SK-N-SH (cell line): Measurements from ENCODE around the gene MAP3K13.

Source experiments
- CHD2 ChIP-seq: fragments of 150-350 bp; IDR thresholded peaks from 2 replicates; pipeline ENCODE4 v1.6.1; 2018; ENCODE audit warnings: low read length; ENCODE audit not compliant: partially characterized antibody
- EP300 ChIP-seq, 2 experiments: IDR thresholded peaks; 2 replicates each; pipeline versions ENCODE4 v1.4.0 to v1.6.1; 2012; ENCODE audit warnings: borderline replicate concordance in 1 of 2, low read depth in 1 of 2, low read length in 1 of 2
- FOXM1 ChIP-seq: IDR thresholded peaks from 2 replicates; pipeline ENCODE4 v1.4.0; 2012; ENCODE audit warnings: low read depth, mild to moderate bottlenecking
- POLR2AphosphoS5 ChIP-seq: IDR thresholded peaks from 2 replicates; pipeline ENCODE4 v1.6.1; 2012; ENCODE audit warnings: low read depth, low read length
- TF ChIP-seq, protein P1 (sequence below): fragments of 200-600 bp; sonication (generic); IDR thresholded peaks from 2 replicates; pipeline ENCODE4 v1.6.1; 2017; ENCODE audit warnings: antibody characterized with exemption, mild to moderate bottlenecking, moderate library complexity
- TF ChIP-seq, protein P2 (sequence below): IDR thresholded peaks from 2 replicates; pipeline ENCODE4 v1.6.1; 2012; ENCODE audit warnings: mild to moderate bottlenecking, low read depth, low read length, moderate library complexity

DNA sequence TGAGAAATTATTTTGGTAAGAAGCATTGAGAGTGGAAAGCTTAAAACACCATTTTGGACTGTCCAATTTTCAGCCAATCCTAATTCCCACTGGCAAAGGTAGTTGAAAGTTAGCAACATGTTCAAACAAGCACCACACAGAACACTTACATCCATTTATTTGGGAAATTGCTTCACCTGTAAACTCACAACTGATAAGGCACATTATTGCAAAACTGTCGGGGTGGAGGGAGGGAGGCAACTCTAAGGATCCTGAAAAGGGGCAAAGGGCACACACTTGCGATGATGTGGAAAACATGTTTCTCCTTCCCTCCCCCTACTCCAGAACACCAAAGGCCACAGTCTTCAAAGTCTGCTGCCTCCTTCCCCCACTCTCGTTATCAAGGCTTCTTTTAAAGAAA, 126.5 kb downstream of the MAP3K13 start:
- TF ChIP-seq EP300 (IDR thresholded peaks at IDR 0.05; ENCODE audit: borderline replicate concordance in 1 of 2, low read depth in 1 of 2, low read length in 1 of 2) (no peak), POLR2AphosphoS5 (no peak), CHD2 (no peak), FOXM1 (no peak)
- TF ChIP-seq, protein P1, sequence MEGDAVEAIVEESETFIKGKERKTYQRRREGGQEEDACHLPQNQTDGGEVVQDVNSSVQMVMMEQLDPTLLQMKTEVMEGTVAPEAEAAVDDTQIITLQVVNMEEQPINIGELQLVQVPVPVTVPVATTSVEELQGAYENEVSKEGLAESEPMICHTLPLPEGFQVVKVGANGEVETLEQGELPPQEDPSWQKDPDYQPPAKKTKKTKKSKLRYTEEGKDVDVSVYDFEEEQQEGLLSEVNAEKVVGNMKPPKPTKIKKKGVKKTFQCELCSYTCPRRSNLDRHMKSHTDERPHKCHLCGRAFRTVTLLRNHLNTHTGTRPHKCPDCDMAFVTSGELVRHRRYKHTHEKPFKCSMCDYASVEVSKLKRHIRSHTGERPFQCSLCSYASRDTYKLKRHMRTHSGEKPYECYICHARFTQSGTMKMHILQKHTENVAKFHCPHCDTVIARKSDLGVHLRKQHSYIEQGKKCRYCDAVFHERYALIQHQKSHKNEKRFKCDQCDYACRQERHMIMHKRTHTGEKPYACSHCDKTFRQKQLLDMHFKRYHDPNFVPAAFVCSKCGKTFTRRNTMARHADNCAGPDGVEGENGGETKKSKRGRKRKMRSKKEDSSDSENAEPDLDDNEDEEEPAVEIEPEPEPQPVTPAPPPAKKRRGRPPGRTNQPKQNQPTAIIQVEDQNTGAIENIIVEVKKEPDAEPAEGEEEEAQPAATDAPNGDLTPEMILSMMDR: no peak
- TF ChIP-seq, protein P2, sequence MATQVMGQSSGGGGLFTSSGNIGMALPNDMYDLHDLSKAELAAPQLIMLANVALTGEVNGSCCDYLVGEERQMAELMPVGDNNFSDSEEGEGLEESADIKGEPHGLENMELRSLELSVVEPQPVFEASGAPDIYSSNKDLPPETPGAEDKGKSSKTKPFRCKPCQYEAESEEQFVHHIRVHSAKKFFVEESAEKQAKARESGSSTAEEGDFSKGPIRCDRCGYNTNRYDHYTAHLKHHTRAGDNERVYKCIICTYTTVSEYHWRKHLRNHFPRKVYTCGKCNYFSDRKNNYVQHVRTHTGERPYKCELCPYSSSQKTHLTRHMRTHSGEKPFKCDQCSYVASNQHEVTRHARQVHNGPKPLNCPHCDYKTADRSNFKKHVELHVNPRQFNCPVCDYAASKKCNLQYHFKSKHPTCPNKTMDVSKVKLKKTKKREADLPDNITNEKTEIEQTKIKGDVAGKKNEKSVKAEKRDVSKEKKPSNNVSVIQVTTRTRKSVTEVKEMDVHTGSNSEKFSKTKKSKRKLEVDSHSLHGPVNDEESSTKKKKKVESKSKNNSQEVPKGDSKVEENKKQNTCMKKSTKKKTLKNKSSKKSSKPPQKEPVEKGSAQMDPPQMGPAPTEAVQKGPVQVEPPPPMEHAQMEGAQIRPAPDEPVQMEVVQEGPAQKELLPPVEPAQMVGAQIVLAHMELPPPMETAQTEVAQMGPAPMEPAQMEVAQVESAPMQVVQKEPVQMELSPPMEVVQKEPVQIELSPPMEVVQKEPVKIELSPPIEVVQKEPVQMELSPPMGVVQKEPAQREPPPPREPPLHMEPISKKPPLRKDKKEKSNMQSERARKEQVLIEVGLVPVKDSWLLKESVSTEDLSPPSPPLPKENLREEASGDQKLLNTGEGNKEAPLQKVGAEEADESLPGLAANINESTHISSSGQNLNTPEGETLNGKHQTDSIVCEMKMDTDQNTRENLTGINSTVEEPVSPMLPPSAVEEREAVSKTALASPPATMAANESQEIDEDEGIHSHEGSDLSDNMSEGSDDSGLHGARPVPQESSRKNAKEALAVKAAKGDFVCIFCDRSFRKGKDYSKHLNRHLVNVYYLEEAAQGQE: no peak
